Peyer's patch (tissue), 4 donors: ENCODE results near the gene LRRFIP1. TPM values are rescaled to one million over a fixed set of nuclear protein-coding genes. Genes with fewer than 3 reads are reported as not detected.

ENCODE experiments used
- DNase-seq, 3 donors: peaks; one replicate each; pipeline ENCODE4 v3.0.0-alpha.2; 2017 to 2019
- H3K27ac ChIP-seq, 4 donors: fragments of 200-600 bp; sonication (generic); one replicate each; pipeline ENCODE4 v1.5.1; 2016 to 2019
- H3K27me3 ChIP-seq, 2 donors: fragments of 200-600 bp; sonication (generic); one replicate each; pipeline ENCODE4 v1.5.1; 2019
- H3K36me3 ChIP-seq, 3 donors: fragments of 200-600 bp; sonication (generic); one replicate each; pipeline ENCODE4 v1.5.1; 2016 to 2019
- H3K4me1 ChIP-seq, 4 donors: fragments of 200-600 bp; sonication (generic); one replicate each; pipeline ENCODE4 v1.5.1; 2016 to 2019
- H3K4me3 ChIP-seq, 4 donors: fragments of 200-600 bp; sonication (generic); 1 replicate in 3 of 4; 2 replicates in 1 of 4; pipeline ENCODE4 v1.5.1; 2016 to 2019; ENCODE audit warnings: mild to moderate bottlenecking in 1 of 4
- H3K9me3 ChIP-seq, 4 donors: fragments of 200-600 bp; sonication (generic); one replicate each; pipeline ENCODE4 v1.5.1; 2016 to 2019; ENCODE audit warnings: mild to moderate bottlenecking in 1 of 4
- POLR2A ChIP-seq, 2 donors: fragments of 450-650 bp; IDR thresholded peaks; one replicate each; pipeline ENCODE4 v1.5.1; 2017; ENCODE audit warnings: antibody characterized with exemption in 2 of 2, mild to moderate bottlenecking in 2 of 2, moderate library complexity in 2 of 2
- total RNA-seq, 4 donors: library from RNA; depleted of rRNA; stranded (reverse); fragments of >200 nt; gene quantifications; one replicate each; pipeline ENCODE4 v1.1.0, GENCODE V29; 2016
- TF ChIP-seq, protein P1 (sequence below), 6 experiments: fragments of 450-650 bp in 4 of 6; fragments of 200-600 bp in 2 of 6; sonication (generic) in 1 of 6; IDR thresholded peaks; one replicate each; pipeline ENCODE4 v1.5.1; 2017 to 2019; ENCODE audit warnings: antibody characterized with exemption in 6 of 6, mild to moderate bottlenecking in 3 of 6, moderate library complexity in 1 of 6

The LRRFIP1 gene
- total RNA-seq, 4 donors from 2014 or later, result 114 to 182 (median 135) TPM

- Histone ChIP-seq H3K4me3 (no peak overlapping the region), H3K27ac (no peak overlapping the region), H3K27me3 (no peaks in the 10 kb centered on the region), H3K4me1 (peaks cover 0 to 5% (median 2%) of the 10 kb centered on the region in 4 donors), H3K36me3 (no peaks in the 10 kb centered on the region), H3K9me3 (no peaks in the 10 kb centered on the region)
- TF ChIP-seq, protein P1, sequence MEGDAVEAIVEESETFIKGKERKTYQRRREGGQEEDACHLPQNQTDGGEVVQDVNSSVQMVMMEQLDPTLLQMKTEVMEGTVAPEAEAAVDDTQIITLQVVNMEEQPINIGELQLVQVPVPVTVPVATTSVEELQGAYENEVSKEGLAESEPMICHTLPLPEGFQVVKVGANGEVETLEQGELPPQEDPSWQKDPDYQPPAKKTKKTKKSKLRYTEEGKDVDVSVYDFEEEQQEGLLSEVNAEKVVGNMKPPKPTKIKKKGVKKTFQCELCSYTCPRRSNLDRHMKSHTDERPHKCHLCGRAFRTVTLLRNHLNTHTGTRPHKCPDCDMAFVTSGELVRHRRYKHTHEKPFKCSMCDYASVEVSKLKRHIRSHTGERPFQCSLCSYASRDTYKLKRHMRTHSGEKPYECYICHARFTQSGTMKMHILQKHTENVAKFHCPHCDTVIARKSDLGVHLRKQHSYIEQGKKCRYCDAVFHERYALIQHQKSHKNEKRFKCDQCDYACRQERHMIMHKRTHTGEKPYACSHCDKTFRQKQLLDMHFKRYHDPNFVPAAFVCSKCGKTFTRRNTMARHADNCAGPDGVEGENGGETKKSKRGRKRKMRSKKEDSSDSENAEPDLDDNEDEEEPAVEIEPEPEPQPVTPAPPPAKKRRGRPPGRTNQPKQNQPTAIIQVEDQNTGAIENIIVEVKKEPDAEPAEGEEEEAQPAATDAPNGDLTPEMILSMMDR (IDR thresholded peaks at IDR 0.05), result no peak
- no peak for TF ChIP-seq POLR2A (IDR thresholded peaks at IDR 0.05)
- no peak for DNase-seq
Observed at GRCh38 chr2:237680702-237681478, 53.5 kb downstream of the LRRFIP1 start.

- peak in 1 of 3 donors; percentile 27 for DNase-seq
- peaks cover 0 to 5% (median 2%) of the 10 kb centered on the region in 4 donors for H3K4me1 ChIP-seq
- no peaks in the 10 kb centered on the region for H3K36me3 ChIP-seq
- H3K4me3 ChIP-seq, result no peak overlapping the region
- TF ChIP-seq, protein P1 (IDR thresholded peaks at IDR 0.05), result no peak
- TF ChIP-seq POLR2A (IDR thresholded peaks at IDR 0.05), result no peak
- no peaks in the 10 kb centered on the region for H3K9me3 ChIP-seq
- no peaks in the 10 kb centered on the region for H3K27me3 ChIP-seq
- no peak overlapping the region for H3K27ac ChIP-seq
Observed at GRCh38 chr2:237682151-237682550, 54.8 kb downstream of the LRRFIP1 start.

DNA sequence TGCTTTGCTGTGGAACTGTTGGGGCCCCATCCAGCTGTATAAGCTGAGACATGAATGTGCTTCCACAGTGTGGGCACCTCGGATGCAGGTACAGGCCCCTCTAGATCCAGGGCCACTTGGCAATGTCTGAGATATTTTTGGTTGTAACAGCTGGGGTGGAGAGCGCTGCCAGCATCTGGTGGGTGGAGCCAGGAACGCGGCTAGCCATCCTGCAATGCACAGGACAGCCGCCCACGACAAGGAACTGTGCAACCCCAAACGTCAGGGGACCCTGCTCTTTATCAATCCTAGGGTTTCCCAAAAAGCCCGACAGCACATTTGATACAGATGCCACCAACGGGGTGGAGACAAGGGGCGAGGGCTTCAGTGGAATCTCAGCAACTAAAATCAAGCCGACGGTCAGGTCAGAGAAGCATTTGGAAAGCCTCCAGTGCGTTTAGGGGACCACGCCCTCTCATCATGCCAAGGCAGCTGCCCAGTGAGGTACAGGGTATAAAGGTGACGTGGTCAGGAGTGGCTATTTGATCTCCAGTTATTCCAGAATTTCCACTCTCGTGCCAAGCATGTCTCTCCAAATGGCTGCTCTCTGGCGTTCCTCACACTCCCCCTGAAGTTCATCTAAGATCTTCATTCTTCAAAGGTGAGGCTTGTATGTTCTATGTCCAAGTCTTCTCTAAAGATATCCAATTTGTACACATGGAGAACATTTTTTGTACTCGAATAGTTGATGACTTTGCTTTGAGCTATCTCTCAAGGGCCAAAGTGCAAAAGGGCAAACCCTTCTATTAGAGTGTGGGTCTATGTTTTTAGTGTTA lies 55.7 kb downstream of the LRRFIP1 start:
- Histone ChIP-seq H3K36me3 (no peaks in the 10 kb centered on the region), H3K4me1 (peaks cover 0 to 10% (median 2%) of the 10 kb centered on the region in 4 donors)
- DNase-seq, result peak in 2 of 3 donors; percentile 3 to 54

DNA sequence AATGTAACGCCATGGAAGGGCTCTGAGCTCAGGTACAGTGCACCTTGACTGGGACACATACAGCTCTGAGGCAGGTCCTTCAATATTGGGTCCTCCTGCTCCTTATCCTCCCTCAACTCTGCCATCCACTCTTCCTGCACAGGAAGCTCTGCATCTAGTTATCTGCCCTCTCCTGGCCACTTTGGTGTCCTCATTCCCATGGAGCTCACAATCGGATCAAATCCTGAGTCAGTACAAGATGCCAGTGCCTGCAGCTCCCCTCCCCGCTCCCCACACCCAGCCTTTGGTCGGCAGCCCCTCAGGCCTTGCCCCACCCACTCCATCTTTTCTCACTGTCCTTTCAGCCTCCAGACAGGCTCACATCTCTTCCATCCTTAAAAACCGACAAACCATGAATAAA lies 58.0 kb downstream of the LRRFIP1 start:
- peaks cover 0 to 31% (median 3%) of the 10 kb centered on the region in 4 donors for H3K4me1 ChIP-seq
- H3K27ac ChIP-seq, result no peak overlapping the region
- TF ChIP-seq, protein P1 (IDR thresholded peaks at IDR 0.05), result peak in 4 of 6 experiments; percentile 11 to 46 (median 26)
- TF ChIP-seq POLR2A (IDR thresholded peaks at IDR 0.05), result no peak
- no peaks in the 10 kb centered on the region for H3K36me3 ChIP-seq
- no peaks in the 10 kb centered on the region for H3K9me3 ChIP-seq
- DNase-seq, result peak in 1 of 3 donors; percentile 53
- no peak overlapping the region for H3K4me3 ChIP-seq
- no peaks in the 10 kb centered on the region for H3K27me3 ChIP-seq

More for the DNA sequence above, 55.7 kb downstream of the LRRFIP1 start:
- TF ChIP-seq, protein P1 (IDR thresholded peaks at IDR 0.05), result no peak
- no peak for TF ChIP-seq POLR2A (IDR thresholded peaks at IDR 0.05)
- Histone ChIP-seq H3K4me3 (no peak overlapping the region), H3K9me3 (no peaks in the 10 kb centered on the region), H3K27me3 (no peaks in the 10 kb centered on the region), H3K27ac (peak overlapping the region in 1 of 4 donors; percentile 3)

- no peak for TF ChIP-seq POLR2A (IDR thresholded peaks at IDR 0.05)
- TF ChIP-seq, protein P1 (IDR thresholded peaks at IDR 0.05), result peak in 2 of 6 experiments; percentile 20 to 24
- no peaks in the 10 kb centered on the region for H3K27me3 ChIP-seq
- no peaks in the 10 kb centered on the region for H3K36me3 ChIP-seq
- H3K27ac ChIP-seq, result peak overlapping the region in 3 of 4 donors; percentile 43 to 87 (median 81)
- no peaks in the 10 kb centered on the region for H3K9me3 ChIP-seq
- H3K4me1 ChIP-seq, result peaks cover 0 to 34% (median 3%) of the 10 kb centered on the region in 4 donors
- DNase-seq, result no peak
- no peak overlapping the region for H3K4me3 ChIP-seq
Observed at GRCh38 chr2:237686659-237687136, 59.3 kb downstream of the LRRFIP1 start.
